Measurements from ENCODE around the gene CBY1. TPM values are rescaled to one million over a fixed set of nuclear protein-coding genes. Genes with fewer than 3 reads are reported as not detected.

The CBY1 gene
- total RNA-seq, 1 experiment from 2014 or later = 28.3 TPM

GRCh38 chr22:38628444-38628843 is 28.0 kb upstream of the CBY1 start:
- Histone ChIP-seq H3K36me3 (ENCODE audit: control insufficient read depth, insufficient read depth, low read length) (no peaks in the 10 kb centered on the region), H3K27me3 (replicated peaks; ENCODE audit: control insufficient read depth, insufficient read depth, low read length) (no peaks in the 10 kb centered on the region), H3K9me3 (no peaks in the 10 kb centered on the region), H3K4me1 (peaks cover 5% of the 10 kb centered on the region; the same call in 1 of the 2 replicates), H3K4me3 (ENCODE audit: low read depth, low read length) (no peak overlapping the region)
- H3K9me3 Mint-ChIP-seq (ENCODE audit: unreplicated experiment) = no peaks in the 10 kb centered on the region
- POLR2A ChIA-PET = interaction anchor here (0.5 kb wide), 1 partner anchor 317 kb away, joined by 10 read pairs; no protein-coding TSS in a partner anchor
- intact Hi-C loops (cut with micrococcal nuclease; ENCODE audit: unreplicated experiment) = no loop called here
- TF ChIP-seq, protein P1, sequence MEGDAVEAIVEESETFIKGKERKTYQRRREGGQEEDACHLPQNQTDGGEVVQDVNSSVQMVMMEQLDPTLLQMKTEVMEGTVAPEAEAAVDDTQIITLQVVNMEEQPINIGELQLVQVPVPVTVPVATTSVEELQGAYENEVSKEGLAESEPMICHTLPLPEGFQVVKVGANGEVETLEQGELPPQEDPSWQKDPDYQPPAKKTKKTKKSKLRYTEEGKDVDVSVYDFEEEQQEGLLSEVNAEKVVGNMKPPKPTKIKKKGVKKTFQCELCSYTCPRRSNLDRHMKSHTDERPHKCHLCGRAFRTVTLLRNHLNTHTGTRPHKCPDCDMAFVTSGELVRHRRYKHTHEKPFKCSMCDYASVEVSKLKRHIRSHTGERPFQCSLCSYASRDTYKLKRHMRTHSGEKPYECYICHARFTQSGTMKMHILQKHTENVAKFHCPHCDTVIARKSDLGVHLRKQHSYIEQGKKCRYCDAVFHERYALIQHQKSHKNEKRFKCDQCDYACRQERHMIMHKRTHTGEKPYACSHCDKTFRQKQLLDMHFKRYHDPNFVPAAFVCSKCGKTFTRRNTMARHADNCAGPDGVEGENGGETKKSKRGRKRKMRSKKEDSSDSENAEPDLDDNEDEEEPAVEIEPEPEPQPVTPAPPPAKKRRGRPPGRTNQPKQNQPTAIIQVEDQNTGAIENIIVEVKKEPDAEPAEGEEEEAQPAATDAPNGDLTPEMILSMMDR (IDR thresholded peaks at IDR 0.05; ENCODE audit: insufficient read depth in 1 of 2, low read depth in 1 of 2, low read length in 1 of 2, severe bottlenecking in 1 of 2, unreplicated experiment in 1 of 2) = no peak
- no TSS peak for BruUV-seq (replicated peaks)
- no peaks in the 10 kb centered on the region for H3K36me3 Mint-ChIP-seq (ENCODE audit: insufficient read depth, unreplicated experiment)
- CTCF ChIA-PET = no interaction called here
- H3K27ac Mint-ChIP-seq (ENCODE audit: unreplicated experiment) = no peak overlapping the region
- no peaks in the 10 kb centered on the region for H3K27me3 Mint-ChIP-seq (ENCODE audit: insufficient read depth, unreplicated experiment)
- DNase-seq = no peak
- peaks cover 20% of the 10 kb centered on the region for H3K4me1 Mint-ChIP-seq (ENCODE audit: low read depth, unreplicated experiment)
- H3K4me3 Mint-ChIP-seq (ENCODE audit: unreplicated experiment) = no peak overlapping the region

DNA sequence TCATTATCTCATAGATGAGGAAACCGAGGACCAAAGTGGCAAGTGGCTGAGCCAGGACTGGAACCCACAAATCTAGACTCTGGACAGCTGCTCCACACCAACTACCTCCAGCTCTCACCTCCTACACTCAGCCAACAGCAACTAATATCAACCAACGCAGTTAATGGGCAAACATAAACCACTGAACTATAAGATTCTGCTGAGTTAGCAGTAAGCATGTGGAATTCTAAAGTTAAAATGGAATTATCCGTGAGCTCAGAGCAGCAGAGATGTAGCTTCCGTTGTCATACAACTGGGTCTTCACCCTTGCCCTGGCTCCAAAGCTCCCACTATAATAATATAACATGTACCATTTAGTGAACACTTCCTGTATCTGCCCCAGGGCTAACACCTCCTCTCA is 27.3 kb upstream of the CBY1 start:
- Mint-ChIP-seq H3K27ac (ENCODE audit: unreplicated experiment) (no peak overlapping the region), H3K4me3 (ENCODE audit: unreplicated experiment) (no peak overlapping the region), H3K4me1 (ENCODE audit: low read depth, unreplicated experiment) (peaks cover 20% of the 10 kb centered on the region), H3K27me3 (ENCODE audit: insufficient read depth, unreplicated experiment) (no peaks in the 10 kb centered on the region), H3K9me3 (ENCODE audit: unreplicated experiment) (no peaks in the 10 kb centered on the region), H3K36me3 (ENCODE audit: insufficient read depth, unreplicated experiment) (no peaks in the 10 kb centered on the region)
- intact Hi-C loops (cut with micrococcal nuclease; ENCODE audit: unreplicated experiment) = no loop called here
- no peaks in the 10 kb centered on the region for H3K27me3 ChIP-seq (replicated peaks; ENCODE audit: control insufficient read depth, insufficient read depth, low read length)
- H3K36me3 ChIP-seq (ENCODE audit: control insufficient read depth, insufficient read depth, low read length) = no peaks in the 10 kb centered on the region
- H3K9me3 ChIP-seq = no peaks in the 10 kb centered on the region
- ChIA-PET POLR2A (no interaction called here), CTCF (no interaction called here)
- H3K4me3 ChIP-seq (ENCODE audit: low read depth, low read length) = no peak overlapping the region
- no TSS peak for BruUV-seq (replicated peaks)
- peaks cover 5% of the 10 kb centered on the region; the same call in 1 of the 2 replicates for H3K4me1 ChIP-seq
- DNase-seq = no peak
- TF ChIP-seq, protein P1 (IDR thresholded peaks at IDR 0.05; ENCODE audit: insufficient read depth in 1 of 2, low read depth in 1 of 2, low read length in 1 of 2, severe bottlenecking in 1 of 2, unreplicated experiment in 1 of 2) = no peak

- peaks cover 5% of the 10 kb centered on the region; the same call in 1 of the 2 replicates for H3K4me1 ChIP-seq
- no peaks in the 10 kb centered on the region for H3K9me3 ChIP-seq
- CTCF ChIA-PET = no interaction called here
- no peaks in the 10 kb centered on the region for H3K27me3 ChIP-seq (replicated peaks; ENCODE audit: control insufficient read depth, insufficient read depth, low read length)
- H3K36me3 ChIP-seq (ENCODE audit: control insufficient read depth, insufficient read depth, low read length) = no peaks in the 10 kb centered on the region
- intact Hi-C loops (cut with micrococcal nuclease; ENCODE audit: unreplicated experiment) = no loop called here
- Mint-ChIP-seq H3K4me3 (ENCODE audit: unreplicated experiment) (no peak overlapping the region), H3K9me3 (ENCODE audit: unreplicated experiment) (no peaks in the 10 kb centered on the region), H3K36me3 (ENCODE audit: insufficient read depth, unreplicated experiment) (no peaks in the 10 kb centered on the region), H3K27ac (ENCODE audit: unreplicated experiment) (no peak overlapping the region), H3K4me1 (ENCODE audit: low read depth, unreplicated experiment) (peaks cover 20% of the 10 kb centered on the region), H3K27me3 (ENCODE audit: insufficient read depth, unreplicated experiment) (no peaks in the 10 kb centered on the region)
- H3K4me3 ChIP-seq (ENCODE audit: low read depth, low read length) = no peak overlapping the region
- TF ChIP-seq, protein P1 (IDR thresholded peaks at IDR 0.05; ENCODE audit: insufficient read depth in 1 of 2, low read depth in 1 of 2, low read length in 1 of 2, severe bottlenecking in 1 of 2, unreplicated experiment in 1 of 2) = no peak
- BruUV-seq (replicated peaks) = no TSS peak
- no peak for DNase-seq
- POLR2A ChIA-PET = no interaction called here
Observed at GRCh38 chr22:38631724-38632123, 24.7 kb upstream of the CBY1 start.
